ENCODE data around the gene ADGRB3.

ADGRB3 gene

GRCh38 chr6:68716620-68717019, 81.5 kb downstream of the ADGRB3 start:
- TF ChIP-seq MAX (IDR thresholded peaks at IDR 0.05) (no peak), EP300 (IDR thresholded peaks at IDR 0.05; ENCODE audit: borderline replicate concordance) (no peak), FOXM1 (IDR thresholded peaks at IDR 0.05; ENCODE audit: borderline replicate concordance, low read depth) (no peak), CREB1 (IDR thresholded peaks at IDR 0.05; ENCODE audit: low read depth) (no peak), EGR1 (IDR thresholded peaks at IDR 0.05) (no peak), YY1 (IDR thresholded peaks at IDR 0.05; ENCODE audit: low read depth) (no peak), RAD21 (IDR thresholded peaks at IDR 0.05; ENCODE audit: low read depth) (no peak), TAF1 (IDR thresholded peaks at IDR 0.05; ENCODE audit: low read depth) (no peak), USF1 (IDR thresholded peaks at IDR 0.05) (no peak), TCF12 (IDR thresholded peaks at IDR 0.05; ENCODE audit: low read depth) (no peak), NFIC (IDR thresholded peaks at IDR 0.05) (no peak)

GRCh38 chr6:68718385-68719073, 83.4 kb downstream of the ADGRB3 start:
- TF ChIP-seq USF1 (IDR thresholded peaks at IDR 0.05) (no peak), REST (IDR thresholded peaks at IDR 0.05; ENCODE audit: low read depth) (no peak), FOXM1 (IDR thresholded peaks at IDR 0.05; ENCODE audit: borderline replicate concordance, low read depth) (no peak)

- TF ChIP-seq NFIC (IDR thresholded peaks at IDR 0.05) (no peak), CREB1 (IDR thresholded peaks at IDR 0.05; ENCODE audit: low read depth) (no peak), EGR1 (IDR thresholded peaks at IDR 0.05) (no peak), ZBTB7A (IDR thresholded peaks at IDR 0.05; ENCODE audit: low read depth) (no peak), CEBPB (IDR thresholded peaks at IDR 0.05) (no peak), RAD21 (IDR thresholded peaks at IDR 0.05; ENCODE audit: low read depth) (no peak), MAX (IDR thresholded peaks at IDR 0.05) (no peak), YY1 (IDR thresholded peaks at IDR 0.05; ENCODE audit: low read depth) (no peak), EP300 (IDR thresholded peaks at IDR 0.05; ENCODE audit: borderline replicate concordance) (no peak), TCF12 (IDR thresholded peaks at IDR 0.05; ENCODE audit: low read depth) (no peak), FOXM1 (IDR thresholded peaks at IDR 0.05; ENCODE audit: borderline replicate concordance, low read depth) (no peak), TAF1 (IDR thresholded peaks at IDR 0.05; ENCODE audit: low read depth) (no peak), USF1 (IDR thresholded peaks at IDR 0.05) (no peak), REST (IDR thresholded peaks at IDR 0.05; ENCODE audit: low read depth) (no peak), TEAD4 (IDR thresholded peaks at IDR 0.05) (no peak)
Measured at GRCh38 chr6:68719761-68720160, 84.7 kb downstream of the ADGRB3 start.

- TF ChIP-seq TAF1 (IDR thresholded peaks at IDR 0.05; ENCODE audit: low read depth) = no peak
- TF ChIP-seq NFIC (IDR thresholded peaks at IDR 0.05) = no peak
- no peak for TF ChIP-seq MAX (IDR thresholded peaks at IDR 0.05)
- no peak for TF ChIP-seq EGR1 (IDR thresholded peaks at IDR 0.05)
- TF ChIP-seq CEBPB (IDR thresholded peaks at IDR 0.05) = no peak
- TF ChIP-seq FOXM1 (IDR thresholded peaks at IDR 0.05; ENCODE audit: borderline replicate concordance, low read depth) = no peak
- TF ChIP-seq ZBTB7A (IDR thresholded peaks at IDR 0.05; ENCODE audit: low read depth) = no peak
- no peak for TF ChIP-seq RAD21 (IDR thresholded peaks at IDR 0.05; ENCODE audit: low read depth)
- TF ChIP-seq REST (IDR thresholded peaks at IDR 0.05; ENCODE audit: low read depth) = no peak
- no peak for TF ChIP-seq TCF12 (IDR thresholded peaks at IDR 0.05; ENCODE audit: low read depth)
- TF ChIP-seq USF1 (IDR thresholded peaks at IDR 0.05) = no peak
- no peak for TF ChIP-seq TEAD4 (IDR thresholded peaks at IDR 0.05)
- TF ChIP-seq CREB1 (IDR thresholded peaks at IDR 0.05; ENCODE audit: low read depth) = no peak
- TF ChIP-seq EP300 (IDR thresholded peaks at IDR 0.05; ENCODE audit: borderline replicate concordance) = no peak
- TF ChIP-seq YY1 (IDR thresholded peaks at IDR 0.05; ENCODE audit: low read depth) = no peak
Measured at GRCh38 chr6:68722891-68723527, 87.9 kb downstream of the ADGRB3 start.

Data from Ishikawa (cell line).